ENCODE data around the gene FBRSL1.

The FBRSL1 gene

GRCh38 chr12:132489078-132489601, 811 bp upstream of the FBRSL1 start:
- no peak for DNase-seq (ENCODE audit: low spot score)

GRCh38 chr12:132490422-132491137, 629 bp downstream of the FBRSL1 start:
- peak; percentile 71 for DNase-seq (ENCODE audit: low spot score)

More at GRCh38 chr12:132489078-132489601, 811 bp upstream of the FBRSL1 start:
- no peak for TF ChIP-seq CTCF (IDR thresholded peaks at IDR 0.05; ENCODE audit: extremely low read depth, missing control alignments)

GRCh38 chr12:132491138-132491663, 1.2 kb downstream of the FBRSL1 start:
- no peak for TF ChIP-seq CTCF (IDR thresholded peaks at IDR 0.05; ENCODE audit: extremely low read depth, missing control alignments)
- no peak for DNase-seq (ENCODE audit: low spot score)

More at GRCh38 chr12:132490422-132491137, 629 bp downstream of the FBRSL1 start:
- no peak for TF ChIP-seq CTCF (IDR thresholded peaks at IDR 0.05; ENCODE audit: extremely low read depth, missing control alignments)

GRCh38 chr12:132491761-132492378, 1.9 kb downstream of the FBRSL1 start:
- no peak for TF ChIP-seq CTCF (IDR thresholded peaks at IDR 0.05; ENCODE audit: extremely low read depth, missing control alignments)
- no peak for DNase-seq (ENCODE audit: low spot score)

GRCh38 chr12:132492522-132492921, 2.6 kb downstream of the FBRSL1 start:
- no peak for TF ChIP-seq CTCF (IDR thresholded peaks at IDR 0.05; ENCODE audit: extremely low read depth, missing control alignments)
- DNase-seq (ENCODE audit: low spot score): peak; percentile 70

GRCh38 chr12:132492951-132493350, 3.0 kb downstream of the FBRSL1 start:
- no peak for DNase-seq (ENCODE audit: low spot score)
- no peak for TF ChIP-seq CTCF (IDR thresholded peaks at IDR 0.05; ENCODE audit: extremely low read depth, missing control alignments)
